ENCODE data around the gene CGB5.
"Not testable (repeated sequence)": the region's sequence is repeated elsewhere in the genome, so short reads cannot be mapped to it uniquely, and the experiment has no call there.

Gene CGB5

GRCh38 chr19:49020931-49021895 is 22.4 kb upstream of the CGB5 start:
- DNase-seq (ENCODE audit: low read depth in 2 of 2): no peak

GRCh38 chr19:49022116-49022515 is 21.5 kb upstream of the CGB5 start:
- DNase-seq (ENCODE audit: low read depth in 2 of 2): no peak

- not testable (repeated sequence) for DNase-seq (ENCODE audit: low read depth in 2 of 2)
Observed at GRCh38 chr19:49024233-49024632, 19.4 kb upstream of the CGB5 start, which contains the start of gene CGB3. Gene CGB3 (minus strand): TSS chr19:49024333. CDS start chr19:49023971, 362 bp downstream.

- DNase-seq (ENCODE audit: low read depth in 2 of 2): not testable (repeated sequence)
Observed at GRCh38 chr19:49025088-49025487, 18.6 kb upstream of the CGB5 start.

GRCh38 chr19:49025599-49025998 is 18.0 kb upstream of the CGB5 start:
- DNase-seq (ENCODE audit: low read depth in 2 of 2): not testable (repeated sequence)

- DNase-seq (ENCODE audit: low read depth in 2 of 2): not testable (repeated sequence)
Observed at GRCh38 chr19:49028686-49029085, 15.0 kb upstream of the CGB5 start.

GRCh38 chr19:49029749-49030148 is 13.9 kb upstream of the CGB5 start:
- not testable (repeated sequence) for DNase-seq (ENCODE audit: low read depth in 2 of 2)

- not testable (repeated sequence) for DNase-seq (ENCODE audit: low read depth in 2 of 2)
Observed at GRCh38 chr19:49030323-49030722, 13.3 kb upstream of the CGB5 start.

- not testable (repeated sequence) for DNase-seq (ENCODE audit: low read depth in 2 of 2)
Observed at GRCh38 chr19:49031642-49032301, 11.9 kb upstream of the CGB5 start, which contains the start of gene CGB2. Gene CGB2 (plus strand): TSS chr19:49031890. CDS start chr19:49032096, 206 bp downstream.

GRCh38 chr19:49036815-49037214 is 6.8 kb upstream of the CGB5 start, which contains the start of gene CGB1:
Gene CGB1 (minus strand): TSS chr19:49036895. CDS start chr19:49036711, 184 bp downstream.
- DNase-seq (ENCODE audit: low read depth in 2 of 2): not testable (repeated sequence)

GRCh38 chr19:49038111-49038510 is 5.5 kb upstream of the CGB5 start:
- not testable (repeated sequence) for DNase-seq (ENCODE audit: low read depth in 2 of 2)

- DNase-seq (ENCODE audit: low read depth in 2 of 2): not testable (repeated sequence)
Observed at GRCh38 chr19:49038557-49039276, 4.9 kb upstream of the CGB5 start.

GRCh38 chr19:49039736-49040135 is 3.9 kb upstream of the CGB5 start:
- not testable (repeated sequence) for DNase-seq (ENCODE audit: low read depth in 2 of 2)

- DNase-seq (ENCODE audit: low read depth in 2 of 2): no peak
Observed at GRCh38 chr19:49042177-49042576, 1.5 kb upstream of the CGB5 start.

GRCh38 chr19:49042666-49043065 is 982 bp upstream of the CGB5 start:
- not testable (repeated sequence) for DNase-seq (ENCODE audit: low read depth in 2 of 2)

- DNase-seq (ENCODE audit: low read depth in 2 of 2): not testable (repeated sequence)
Observed at GRCh38 chr19:49049011-49049410, 5.4 kb downstream of the CGB5 start, which contains the start of gene CGB8. Gene CGB8 (minus strand): TSS chr19:49049111. CDS start chr19:49048739, 372 bp downstream.

- DNase-seq (ENCODE audit: low read depth in 2 of 2): not testable (repeated sequence)
Observed at GRCh38 chr19:49049834-49050233, 6.2 kb downstream of the CGB5 start.

- not testable (repeated sequence) for DNase-seq (ENCODE audit: low read depth in 2 of 2)
Observed at GRCh38 chr19:49050376-49051033, 6.9 kb downstream of the CGB5 start.

- no peak for DNase-seq (ENCODE audit: low read depth in 2 of 2)
Observed at GRCh38 chr19:49056101-49056901, 12.7 kb downstream of the CGB5 start.

All from stimulated activated CD8-positive, alpha-beta memory T cell treated with anti-CD3 and anti-CD28 coated beads, Interleukin-2, amount 100 ng/mL, for 1 hour (primary cell).